ENCODE measurements around the gene TSC22D1.

The TSC22D1 gene

DNA sequence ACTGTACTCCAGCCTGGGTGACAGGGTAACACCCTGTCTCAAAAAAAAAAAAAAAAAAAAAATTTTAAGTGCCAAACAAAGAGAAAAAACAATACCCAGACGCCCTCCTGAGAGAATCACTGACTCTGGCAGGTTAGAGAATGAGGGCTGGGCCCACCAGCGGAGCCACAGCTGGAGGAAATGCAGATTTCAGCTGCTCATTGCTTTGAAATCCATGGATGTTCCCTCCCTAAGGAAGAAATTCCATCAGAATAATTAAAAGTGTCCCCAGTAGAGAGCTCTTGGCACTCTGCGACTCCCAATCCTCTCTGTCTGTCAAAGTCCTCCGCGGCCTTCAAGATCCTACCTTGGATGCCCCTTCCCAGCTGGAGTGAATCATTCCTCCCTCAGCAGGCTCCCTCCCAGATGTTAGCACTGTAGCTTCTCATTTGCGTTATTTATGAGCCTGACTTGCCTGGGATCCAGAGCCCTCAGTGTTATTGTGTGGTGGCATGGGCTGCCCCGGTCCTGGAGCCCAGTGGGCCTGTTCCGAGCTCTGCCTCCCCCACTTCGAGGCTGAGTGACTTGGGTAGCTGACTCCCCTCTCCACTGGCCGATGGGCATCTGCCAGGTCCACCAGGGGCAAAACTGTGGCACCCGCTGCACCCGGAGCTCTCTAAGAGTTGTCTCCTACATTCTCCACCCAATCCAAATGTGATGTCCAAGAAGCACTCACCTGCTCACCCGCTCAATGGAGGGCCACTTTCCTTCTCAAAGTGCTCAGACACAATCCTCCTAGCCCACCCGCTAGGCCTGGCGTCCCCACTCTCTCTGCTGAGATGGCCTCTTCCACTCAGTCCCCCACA lies 155.5 kb downstream of the TSC22D1 start:
- H3K4me3 ChIP-seq (ENCODE audit: low read length): no peak overlapping the region
- DNase-seq (ENCODE audit: low read depth): no peak
- TF ChIP-seq, protein P1, sequence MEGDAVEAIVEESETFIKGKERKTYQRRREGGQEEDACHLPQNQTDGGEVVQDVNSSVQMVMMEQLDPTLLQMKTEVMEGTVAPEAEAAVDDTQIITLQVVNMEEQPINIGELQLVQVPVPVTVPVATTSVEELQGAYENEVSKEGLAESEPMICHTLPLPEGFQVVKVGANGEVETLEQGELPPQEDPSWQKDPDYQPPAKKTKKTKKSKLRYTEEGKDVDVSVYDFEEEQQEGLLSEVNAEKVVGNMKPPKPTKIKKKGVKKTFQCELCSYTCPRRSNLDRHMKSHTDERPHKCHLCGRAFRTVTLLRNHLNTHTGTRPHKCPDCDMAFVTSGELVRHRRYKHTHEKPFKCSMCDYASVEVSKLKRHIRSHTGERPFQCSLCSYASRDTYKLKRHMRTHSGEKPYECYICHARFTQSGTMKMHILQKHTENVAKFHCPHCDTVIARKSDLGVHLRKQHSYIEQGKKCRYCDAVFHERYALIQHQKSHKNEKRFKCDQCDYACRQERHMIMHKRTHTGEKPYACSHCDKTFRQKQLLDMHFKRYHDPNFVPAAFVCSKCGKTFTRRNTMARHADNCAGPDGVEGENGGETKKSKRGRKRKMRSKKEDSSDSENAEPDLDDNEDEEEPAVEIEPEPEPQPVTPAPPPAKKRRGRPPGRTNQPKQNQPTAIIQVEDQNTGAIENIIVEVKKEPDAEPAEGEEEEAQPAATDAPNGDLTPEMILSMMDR (conservative IDR thresholded peaks at IDR 0.05; ENCODE audit: low read depth, low read length): no peak

DNA sequence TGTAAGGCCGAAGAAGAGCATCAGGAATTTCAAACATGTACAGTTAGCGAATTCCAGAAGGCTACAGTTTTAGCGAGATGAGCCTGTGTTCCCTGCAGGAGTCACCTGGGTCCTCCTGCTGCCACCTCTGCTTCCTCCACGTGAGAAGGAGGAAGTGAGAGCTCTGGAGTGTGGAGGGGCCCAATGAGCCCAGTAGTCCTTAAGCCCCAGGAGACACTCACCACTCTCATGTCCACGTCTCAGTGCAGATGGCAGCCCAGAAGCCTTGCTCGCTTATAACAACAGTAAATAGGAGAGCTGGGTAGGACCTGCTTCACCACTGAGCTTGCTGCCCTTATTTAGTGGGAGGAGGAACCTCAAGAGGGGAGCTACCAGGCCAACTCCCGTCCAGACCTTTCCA lies 158.3 kb downstream of the TSC22D1 start:
- H3K4me3 ChIP-seq (ENCODE audit: low read length): no peak overlapping the region
- TF ChIP-seq, protein P1 (conservative IDR thresholded peaks at IDR 0.05; ENCODE audit: low read depth, low read length): no peak
- DNase-seq (ENCODE audit: low read depth): no peak

DNA sequence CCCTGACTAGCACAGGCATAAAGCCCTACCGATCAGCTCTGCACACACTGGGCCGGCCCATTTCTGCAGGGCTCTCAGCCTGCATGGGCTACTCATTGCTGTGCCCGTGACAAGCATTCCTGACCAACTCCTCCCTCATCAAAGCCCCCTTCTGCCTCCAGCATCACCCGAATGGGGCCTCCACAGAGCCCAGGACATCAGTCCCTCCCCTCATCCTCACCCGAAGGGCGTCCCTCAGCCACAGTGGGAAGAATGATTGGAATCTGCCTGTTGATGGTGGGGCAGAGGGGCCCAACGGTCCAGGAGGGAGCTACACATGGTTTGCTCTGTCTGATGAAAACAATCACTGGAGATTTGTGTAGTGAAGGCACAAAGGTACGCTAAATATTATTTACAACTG lies 158.7 kb downstream of the TSC22D1 start:
- TF ChIP-seq, protein P1 (conservative IDR thresholded peaks at IDR 0.05; ENCODE audit: low read depth, low read length): no peak
- DNase-seq (ENCODE audit: low read depth): no peak
- no peak overlapping the region for H3K4me3 ChIP-seq (ENCODE audit: low read length)

DNA sequence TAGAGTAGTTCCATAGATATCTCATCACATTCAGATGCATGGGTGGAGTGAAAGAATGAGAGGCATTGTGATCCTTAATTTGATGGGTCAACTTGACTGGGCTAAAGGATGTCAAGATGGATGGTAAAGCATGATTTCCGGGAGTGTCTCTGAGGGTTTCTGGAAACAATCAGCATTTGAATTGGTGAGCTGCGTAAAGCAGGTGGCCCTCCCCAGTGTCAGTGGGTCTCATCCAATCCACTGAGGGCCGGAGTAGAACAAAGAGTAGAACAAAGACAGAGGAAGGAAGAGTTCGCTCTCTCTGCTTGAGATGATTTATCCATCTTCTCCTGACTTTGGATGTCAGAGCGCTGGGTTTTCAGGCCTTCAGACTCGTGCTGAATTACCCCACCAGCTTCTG lies 159.4 kb downstream of the TSC22D1 start:
- no peak for DNase-seq (ENCODE audit: low read depth)
- no peak overlapping the region for H3K4me3 ChIP-seq (ENCODE audit: low read length)
- TF ChIP-seq, protein P1 (conservative IDR thresholded peaks at IDR 0.05; ENCODE audit: low read depth, low read length): no peak

DNA sequence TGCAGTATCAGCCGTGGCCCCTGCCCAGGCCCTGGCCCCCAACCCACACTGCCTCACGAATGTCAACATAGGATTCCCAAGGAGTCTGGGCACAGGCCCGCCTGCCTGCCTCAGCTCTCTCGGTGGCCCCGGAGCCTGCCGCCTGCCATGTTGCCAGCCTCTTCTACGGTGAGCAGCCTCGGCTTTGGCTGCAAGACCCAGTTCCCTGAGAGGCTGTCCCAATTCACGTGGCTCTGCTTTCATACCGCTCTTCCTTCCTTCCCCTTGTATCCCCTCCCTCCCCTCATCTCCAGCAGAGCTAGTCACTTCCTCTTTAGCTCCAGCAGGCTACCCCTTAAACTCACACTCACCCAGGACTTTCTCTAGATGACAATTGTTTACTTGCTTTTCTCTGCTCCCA lies 159.8 kb downstream of the TSC22D1 start:
- H3K4me3 ChIP-seq (ENCODE audit: low read length): no peak overlapping the region
- TF ChIP-seq, protein P1 (conservative IDR thresholded peaks at IDR 0.05; ENCODE audit: low read depth, low read length): no peak
- DNase-seq (ENCODE audit: low read depth): no peak

DNA sequence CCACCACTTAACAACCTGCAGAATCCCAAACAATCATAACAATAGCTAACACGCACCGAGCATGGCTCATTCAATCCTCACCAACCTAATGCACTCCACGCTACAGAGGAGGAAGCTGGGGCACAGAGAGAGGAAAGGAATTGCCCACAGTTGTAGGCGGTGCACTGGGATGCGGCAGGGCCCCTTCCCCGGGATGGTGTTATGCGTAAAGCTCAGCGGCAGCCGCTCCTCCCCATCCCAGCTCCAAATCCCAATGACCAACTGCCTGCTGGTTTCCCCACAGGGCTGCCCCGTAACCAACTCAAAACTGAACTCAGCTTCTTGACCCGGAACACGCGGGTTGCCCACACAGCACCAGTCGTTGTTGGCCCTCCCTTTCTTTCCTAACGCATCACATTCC lies 160.3 kb downstream of the TSC22D1 start:
- no peak for DNase-seq (ENCODE audit: low read depth)
- H3K4me3 ChIP-seq (ENCODE audit: low read length): no peak overlapping the region
- TF ChIP-seq, protein P1 (conservative IDR thresholded peaks at IDR 0.05; ENCODE audit: low read depth, low read length): no peak

DNA sequence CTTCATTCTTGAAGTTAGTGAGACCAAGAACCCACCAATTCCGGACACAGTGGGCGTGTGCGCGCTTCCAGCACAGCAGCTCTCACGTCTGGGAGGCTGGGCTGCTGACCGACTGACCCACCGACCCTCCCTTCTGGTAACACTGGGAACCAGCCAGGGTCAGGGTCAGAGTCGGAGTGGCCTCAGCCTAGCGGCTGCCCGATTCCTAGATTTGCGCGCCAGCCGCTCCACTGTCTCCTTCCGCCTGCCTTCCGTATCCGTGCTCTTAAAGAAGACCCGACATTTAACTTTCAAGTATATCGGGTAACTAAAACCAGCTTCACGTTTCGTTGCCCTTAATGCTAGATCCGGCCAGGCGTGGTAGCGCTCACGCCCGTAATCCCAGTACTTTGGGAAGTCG lies 161.4 kb downstream of the TSC22D1 start:
- no peak for DNase-seq (ENCODE audit: low read depth)
- H3K4me3 ChIP-seq (ENCODE audit: low read length): no peak overlapping the region
- TF ChIP-seq, protein P1 (conservative IDR thresholded peaks at IDR 0.05; ENCODE audit: low read depth, low read length): no peak

Measured in retinal pigment epithelial cell (primary cell).